Measurements from ENCODE around the gene SLC24A3.

Gene SLC24A3

GRCh38 chr20:19506021-19506420, 293.6 kb downstream of the SLC24A3 start:
- H3K36me3 ChIP-seq (ENCODE audit: insufficient read depth, low read length): no peaks in the 10 kb centered on the region
- no peak overlapping the region for H3K4me3 ChIP-seq (ENCODE audit: low read length, poor library complexity, severe bottlenecking)
- H3K9ac ChIP-seq (ENCODE audit: low read depth, low read length, poor library complexity, severe bottlenecking): no peak overlapping the region
- no peaks in the 10 kb centered on the region for H3K9me3 ChIP-seq (ENCODE audit: insufficient read depth, low read depth, low read length)
- no peaks in the 10 kb centered on the region for H3K79me2 ChIP-seq (ENCODE audit: insufficient read depth, low read length)
- H3K27me3 ChIP-seq (ENCODE audit: insufficient read depth, low read length, poor library complexity, severe bottlenecking): no peaks in the 10 kb centered on the region
- H3K9me2 ChIP-seq (replicated peaks; ENCODE audit: low read depth, low read length): no peaks in the 10 kb centered on the region
- H2AFZ ChIP-seq (ENCODE audit: low read length): no peak overlapping the region
- H3K4me2 ChIP-seq (ENCODE audit: low read depth, low read length, poor library complexity, severe bottlenecking): no peak overlapping the region
- no peak for TF ChIP-seq CTCF (conservative IDR thresholded peaks at IDR 0.05; ENCODE audit: low read length)
- TF ChIP-seq EZH2phosphoT487 (IDR thresholded peaks at IDR 0.05; ENCODE audit: borderline replicate concordance): no peak
- H3F3A ChIP-seq (ENCODE audit: low read depth): no peaks in the 10 kb centered on the region
- H3K4me1 ChIP-seq (ENCODE audit: insufficient read depth, low read length, poor library complexity, severe bottlenecking): peaks cover 35% of the 10 kb centered on the region
- H4K20me1 ChIP-seq (ENCODE audit: insufficient read depth, low read length, poor library complexity, severe bottlenecking): no peaks in the 10 kb centered on the region

GRCh38 chr20:19508449-19508848, 296.0 kb downstream of the SLC24A3 start:
- Histone ChIP-seq H3F3A (ENCODE audit: low read depth) (no peaks in the 10 kb centered on the region), H3K9ac (ENCODE audit: low read depth, low read length, poor library complexity, severe bottlenecking) (no peak overlapping the region), H3K4me2 (ENCODE audit: low read depth, low read length, poor library complexity, severe bottlenecking) (peak overlapping the region; percentile 46), H3K9me2 (replicated peaks; ENCODE audit: low read depth, low read length) (no peaks in the 10 kb centered on the region), H4K20me1 (ENCODE audit: insufficient read depth, low read length, poor library complexity, severe bottlenecking) (no peaks in the 10 kb centered on the region), H3K27me3 (ENCODE audit: insufficient read depth, low read length, poor library complexity, severe bottlenecking) (no peaks in the 10 kb centered on the region), H3K4me3 (ENCODE audit: low read length, poor library complexity, severe bottlenecking) (no peak overlapping the region), H3K4me1 (ENCODE audit: insufficient read depth, low read length, poor library complexity, severe bottlenecking) (peaks cover 35% of the 10 kb centered on the region), H2AFZ (ENCODE audit: low read length) (no peak overlapping the region), H3K79me2 (ENCODE audit: insufficient read depth, low read length) (no peaks in the 10 kb centered on the region), H3K9me3 (ENCODE audit: insufficient read depth, low read depth, low read length) (no peaks in the 10 kb centered on the region), H3K36me3 (ENCODE audit: insufficient read depth, low read length) (no peaks in the 10 kb centered on the region)
- no peak for TF ChIP-seq EZH2phosphoT487 (IDR thresholded peaks at IDR 0.05; ENCODE audit: borderline replicate concordance)
- TF ChIP-seq CTCF (conservative IDR thresholded peaks at IDR 0.05; ENCODE audit: low read length): no peak

- H3K79me2 ChIP-seq (ENCODE audit: insufficient read depth, low read length): no peaks in the 10 kb centered on the region
- no peak overlapping the region for H3K4me3 ChIP-seq (ENCODE audit: low read length, poor library complexity, severe bottlenecking)
- no peak overlapping the region for H3K9ac ChIP-seq (ENCODE audit: low read depth, low read length, poor library complexity, severe bottlenecking)
- H4K20me1 ChIP-seq (ENCODE audit: insufficient read depth, low read length, poor library complexity, severe bottlenecking): no peaks in the 10 kb centered on the region
- no peaks in the 10 kb centered on the region for H3K27me3 ChIP-seq (ENCODE audit: insufficient read depth, low read length, poor library complexity, severe bottlenecking)
- H3F3A ChIP-seq (ENCODE audit: low read depth): no peaks in the 10 kb centered on the region
- TF ChIP-seq EZH2phosphoT487 (IDR thresholded peaks at IDR 0.05; ENCODE audit: borderline replicate concordance) (no peak), CTCF (conservative IDR thresholded peaks at IDR 0.05; ENCODE audit: low read length) (no peak)
- H3K4me2 ChIP-seq (ENCODE audit: low read depth, low read length, poor library complexity, severe bottlenecking): no peak overlapping the region
- no peaks in the 10 kb centered on the region for H3K9me3 ChIP-seq (ENCODE audit: insufficient read depth, low read depth, low read length)
- H3K36me3 ChIP-seq (ENCODE audit: insufficient read depth, low read length): no peaks in the 10 kb centered on the region
- H3K9me2 ChIP-seq (replicated peaks; ENCODE audit: low read depth, low read length): no peaks in the 10 kb centered on the region
- H2AFZ ChIP-seq (ENCODE audit: low read length): no peak overlapping the region
- H3K4me1 ChIP-seq (ENCODE audit: insufficient read depth, low read length, poor library complexity, severe bottlenecking): peaks cover 55% of the 10 kb centered on the region
These were observed 298.2 kb downstream of the SLC24A3 start for GRCh38 chr20:19510611-19511010.
